Hepatocyte (in vitro differentiated cells): ENCODE data around the gene GLCE. TPM values are rescaled to one million over a fixed set of nuclear protein-coding genes. Genes with fewer than 3 reads are reported as not detected.

Experiments
- DNase-seq: peaks from one replicate; pipeline ENCODE4 v3.0.0-alpha.2; 2016; ENCODE audit warnings: low spot score
- H2AFZ ChIP-seq: fragments of 200-600 bp; sonication (generic); 2 replicates; pipeline ENCODE4 v1.6.0; 2016; ENCODE audit warnings: antibody characterized with exemption, mild to moderate bottlenecking
- H3K27ac ChIP-seq: fragments of 200-600 bp; sonication (generic); 2 replicates; pipeline ENCODE4 v1.5.1; 2016; ENCODE audit warnings: mild to moderate bottlenecking
- H3K27me3 ChIP-seq: fragments of 200-600 bp; sonication (generic); 2 replicates; pipeline ENCODE4 v1.6.1; 2016
- H3K36me3 ChIP-seq: fragments of 200-600 bp; sonication (generic); replicated peaks from 2 replicates; pipeline ENCODE4 v1.5.1; 2016; ENCODE audit warnings: low read depth; ENCODE audit not compliant: insufficient read depth
- H3K4me1 ChIP-seq: fragments of 200-600 bp; sonication (generic); 2 replicates; pipeline ENCODE4 v1.5.1; 2016; ENCODE audit warnings: mild to moderate bottlenecking, moderate library complexity; ENCODE audit not compliant: insufficient read depth
- H3K4me2 ChIP-seq: fragments of 200-600 bp; sonication (generic); 2 replicates; pipeline ENCODE4 v1.6.0; 2016
- H3K4me3 ChIP-seq: fragments of 200-600 bp; sonication (generic); 2 replicates; pipeline ENCODE4 v1.5.1; 2016; ENCODE audit warnings: mild to moderate bottlenecking
- H3K79me2 ChIP-seq: fragments of 200-600 bp; sonication (generic); 2 replicates; pipeline ENCODE4 v1.6.0; 2017; ENCODE audit warnings: mild to moderate bottlenecking
- H3K9me2 ChIP-seq: fragments of 200-600 bp; sonication (generic); replicated peaks from 2 replicates; pipeline ENCODE4 v1.6.0; 2017; ENCODE audit warnings: mild to moderate bottlenecking; ENCODE audit not compliant: insufficient read depth
- H3K9me3 ChIP-seq: fragments of 200-600 bp; sonication (generic); 2 replicates; pipeline ENCODE4 v1.5.1; 2016; ENCODE audit warnings: low read depth, mild to moderate bottlenecking
- H4K20me1 ChIP-seq: fragments of 200-600 bp; sonication (generic); 2 replicates; pipeline ENCODE4 v1.6.0; 2016; ENCODE audit warnings: mild to moderate bottlenecking; ENCODE audit not compliant: insufficient read depth, poor library complexity, severe bottlenecking
- EZH2 ChIP-seq: fragments of 200-600 bp; sonication (generic); IDR thresholded peaks from 2 replicates; pipeline ENCODE4 v1.6.1; 2016; ENCODE audit warnings: antibody characterized with exemption, mild to moderate bottlenecking, borderline replicate concordance
- EZH2phosphoT487 ChIP-seq: fragments of 200-600 bp; sonication (generic); IDR thresholded peaks from one replicate; pipeline ENCODE4 v1.6.1; 2018; ENCODE audit warnings: antibody characterized with exemption, mild to moderate bottlenecking, low read depth, moderate library complexity; ENCODE audit not compliant: unreplicated experiment, severe bottlenecking
- WGBS: methylation state at CpG from one replicate; pipeline ENCODE4 v1.1.6; 2016; ENCODE audit warnings: low lambda C conversion rate; ENCODE audit errors: missing lambda C conversion rate; 5-methylcytosine and 5-hydroxymethylcytosine counted together
- polyA plus RNA-seq: library from polyadenylated mRNA; unstranded; fragments of >200 nt; fragmentation: Nextera tagmentation; extraction: Ambion mirVana; gene quantifications from 2 replicates; pipeline ENCODE4 v1.2.1, GENCODE V29; 2016
- total RNA-seq: library from RNA; depleted of rRNA; stranded (reverse); fragments of >200 nt; gene quantifications from 2 replicates; pipeline ENCODE4 v1.2.3, GENCODE V29; 2014
- TF ChIP-seq, protein P1 (sequence below): fragments of 200-600 bp; sonication (generic); IDR thresholded peaks from 2 replicates; pipeline ENCODE4 v1.5.1; 2016; ENCODE audit warnings: antibody characterized with exemption, mild to moderate bottlenecking; ENCODE audit not compliant: poor library complexity

Gene GLCE
- total and polyA plus RNA-seq, 2 experiments from 2014 or later = 14.4 to 37.9 TPM

DNA sequence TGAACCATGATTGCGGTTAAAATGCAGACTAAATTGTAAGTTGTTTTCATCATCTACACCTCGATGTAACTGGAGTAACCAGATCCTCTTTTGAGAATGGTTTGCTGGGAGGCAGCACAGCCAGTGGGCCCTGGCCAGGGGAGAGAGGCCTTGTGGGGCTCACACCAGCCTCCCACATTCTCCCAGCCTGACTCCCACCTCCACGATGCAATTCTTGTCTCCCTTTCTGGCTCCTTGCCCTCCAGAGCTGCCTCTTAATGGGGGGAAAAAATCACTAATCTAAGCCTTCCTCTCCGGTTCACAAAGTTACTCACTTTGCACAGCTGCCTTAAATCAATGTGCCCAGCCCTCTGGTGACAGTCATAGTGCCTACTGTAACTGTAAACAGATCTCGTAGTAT lies 120.3 kb downstream of the GLCE start:
- Histone ChIP-seq H3K27me3 (no peaks in the 10 kb centered on the region), H2AFZ (no peak overlapping the region), H3K27ac (no peak overlapping the region), H3K36me3 (no peaks in the 10 kb centered on the region), H3K4me2 (no peak overlapping the region), H3K9me3 (no peaks in the 10 kb centered on the region), H3K9me2 (no peaks in the 10 kb centered on the region), H3K4me1 (peaks cover 6% of the 10 kb centered on the region), H3K79me2 (no peaks in the 10 kb centered on the region), H4K20me1 (no peaks in the 10 kb centered on the region), H3K4me3 (no peak overlapping the region)
- DNase-seq = no peak
- TF ChIP-seq EZH2phosphoT487 (no peak), EZH2 (no peak)
- TF ChIP-seq, protein P1, sequence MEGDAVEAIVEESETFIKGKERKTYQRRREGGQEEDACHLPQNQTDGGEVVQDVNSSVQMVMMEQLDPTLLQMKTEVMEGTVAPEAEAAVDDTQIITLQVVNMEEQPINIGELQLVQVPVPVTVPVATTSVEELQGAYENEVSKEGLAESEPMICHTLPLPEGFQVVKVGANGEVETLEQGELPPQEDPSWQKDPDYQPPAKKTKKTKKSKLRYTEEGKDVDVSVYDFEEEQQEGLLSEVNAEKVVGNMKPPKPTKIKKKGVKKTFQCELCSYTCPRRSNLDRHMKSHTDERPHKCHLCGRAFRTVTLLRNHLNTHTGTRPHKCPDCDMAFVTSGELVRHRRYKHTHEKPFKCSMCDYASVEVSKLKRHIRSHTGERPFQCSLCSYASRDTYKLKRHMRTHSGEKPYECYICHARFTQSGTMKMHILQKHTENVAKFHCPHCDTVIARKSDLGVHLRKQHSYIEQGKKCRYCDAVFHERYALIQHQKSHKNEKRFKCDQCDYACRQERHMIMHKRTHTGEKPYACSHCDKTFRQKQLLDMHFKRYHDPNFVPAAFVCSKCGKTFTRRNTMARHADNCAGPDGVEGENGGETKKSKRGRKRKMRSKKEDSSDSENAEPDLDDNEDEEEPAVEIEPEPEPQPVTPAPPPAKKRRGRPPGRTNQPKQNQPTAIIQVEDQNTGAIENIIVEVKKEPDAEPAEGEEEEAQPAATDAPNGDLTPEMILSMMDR = no peak
- 55% methylated on average over 5 of the region's 5 CpGs for WGBS

DNA sequence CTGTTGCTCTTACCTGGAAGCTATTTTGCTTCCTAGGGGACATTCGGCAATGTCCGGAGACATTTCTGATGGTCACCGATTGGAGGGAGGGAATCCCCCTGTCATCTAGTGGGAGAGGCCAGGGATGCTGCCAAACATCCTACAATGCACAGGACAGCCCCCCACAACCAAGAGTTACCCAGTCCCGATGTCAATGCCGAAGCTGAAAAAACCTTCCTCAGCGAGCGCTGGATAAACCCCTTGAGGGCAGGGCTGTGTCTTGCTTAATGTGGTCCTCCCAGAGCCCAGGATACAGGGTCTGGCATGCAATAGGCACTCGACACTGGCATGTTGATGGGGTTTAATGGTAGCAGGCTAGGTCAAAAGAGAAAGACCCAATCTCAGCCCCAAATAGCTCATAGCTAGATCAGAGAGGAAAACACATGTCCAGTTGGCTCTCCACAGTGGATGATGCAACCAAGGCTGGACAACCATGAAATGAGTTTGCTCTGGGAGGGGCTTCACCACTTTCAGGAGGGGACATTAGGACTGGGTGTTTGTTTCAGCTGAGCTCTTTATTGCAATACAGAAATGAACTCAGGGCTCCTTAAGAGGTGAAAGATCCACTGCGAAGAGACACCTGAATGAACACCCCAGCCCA lies 121.8 kb downstream of the GLCE start:
- Histone ChIP-seq H3K27ac (no peak overlapping the region), H3K27me3 (no peaks in the 10 kb centered on the region), H3K36me3 (no peaks in the 10 kb centered on the region), H3K4me2 (no peak overlapping the region), H2AFZ (no peak overlapping the region), H3K79me2 (no peaks in the 10 kb centered on the region), H3K9me2 (no peaks in the 10 kb centered on the region), H4K20me1 (no peaks in the 10 kb centered on the region), H3K4me3 (no peak overlapping the region), H3K9me3 (no peaks in the 10 kb centered on the region), H3K4me1 (no peaks in the 10 kb centered on the region)
- TF ChIP-seq EZH2phosphoT487 = no peak
- TF ChIP-seq EZH2 = no peak
- no peak for DNase-seq
- 92% methylated on average over 8 of the region's 9 CpGs for WGBS

DNA sequence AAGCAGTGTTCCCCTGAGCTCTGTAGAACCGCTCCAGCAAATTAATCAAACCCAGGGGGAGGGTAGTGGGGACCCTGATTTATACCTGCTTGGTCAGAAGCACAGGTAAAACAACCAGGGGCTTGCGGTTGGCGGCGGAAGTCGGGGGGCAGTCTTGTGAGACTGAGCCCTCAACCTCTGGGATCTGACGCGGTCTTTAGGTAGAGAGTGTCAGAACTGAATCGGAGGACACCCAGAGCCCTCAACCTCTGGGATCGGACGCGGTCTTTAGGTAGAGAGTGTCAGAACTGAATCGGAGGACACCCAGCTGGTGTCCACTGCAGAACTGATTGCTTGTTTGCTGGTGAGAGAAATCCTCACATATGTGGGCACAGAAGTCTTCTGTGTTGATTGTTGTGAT lies 125.4 kb downstream of the GLCE start:
- no peaks in the 10 kb centered on the region for H3K9me3 ChIP-seq
- TF ChIP-seq, protein P1 = no peak
- TF ChIP-seq EZH2phosphoT487 (no peak), EZH2 (no peak)
- no peak for DNase-seq
- peaks cover 13% of the 10 kb centered on the region for H3K4me1 ChIP-seq
- no peaks in the 10 kb centered on the region for H3K36me3 ChIP-seq
- H3K4me2 ChIP-seq = no peak overlapping the region
- no peaks in the 10 kb centered on the region for H3K27me3 ChIP-seq
- H3K9me2 ChIP-seq = no peaks in the 10 kb centered on the region
- H4K20me1 ChIP-seq = no peaks in the 10 kb centered on the region
- 97% methylated on average over 12 of the region's 12 CpGs for WGBS
- no peak overlapping the region for H2AFZ ChIP-seq
- no peak overlapping the region for H3K27ac ChIP-seq
- H3K4me3 ChIP-seq = no peak overlapping the region
- H3K79me2 ChIP-seq = no peaks in the 10 kb centered on the region

DNA sequence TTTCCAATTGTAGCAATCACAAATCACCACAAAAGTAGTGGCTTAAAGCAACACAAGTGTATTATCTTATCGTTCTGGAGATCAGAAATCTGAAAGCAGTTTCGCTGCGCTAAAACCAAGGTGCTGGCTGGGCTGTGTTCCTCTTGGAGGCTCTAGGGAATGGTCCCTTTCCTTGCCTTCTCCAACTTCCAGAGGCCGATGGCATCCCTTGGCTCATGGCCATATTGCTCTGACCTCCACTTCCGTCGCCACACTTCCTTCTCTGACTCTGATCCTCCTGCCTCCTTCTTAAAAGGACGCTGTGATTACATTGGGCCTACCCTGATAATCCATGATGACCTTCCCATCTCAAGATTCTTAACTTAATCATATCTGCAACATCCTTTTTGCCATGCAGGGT lies 127.6 kb downstream of the GLCE start:
- Histone ChIP-seq H3K9me2 (no peaks in the 10 kb centered on the region), H2AFZ (no peak overlapping the region), H3K9me3 (no peaks in the 10 kb centered on the region), H3K27ac (no peak overlapping the region), H4K20me1 (no peaks in the 10 kb centered on the region), H3K36me3 (no peaks in the 10 kb centered on the region), H3K4me3 (no peak overlapping the region), H3K4me1 (peaks cover 15% of the 10 kb centered on the region), H3K79me2 (no peaks in the 10 kb centered on the region), H3K4me2 (no peak overlapping the region), H3K27me3 (no peaks in the 10 kb centered on the region)
- TF ChIP-seq EZH2phosphoT487 = no peak
- WGBS = 95% methylated on average over 7 of the region's 7 CpGs
- no peak for DNase-seq
